Central memory CD8-positive, alpha-beta T cell (primary cell): ENCODE data around the gene FSIP1.

Source experiments
- ATAC-seq: fragments of 150-1000 bp; cut with Tn5 transposase; replicated peaks from 2 replicates; pipeline ENCODE4 v1.10.0; 2022; ENCODE audit warnings: mild to moderate bottlenecking, moderate FRiP score, moderate number of reproducible peaks; ENCODE audit not compliant: poor library complexity, severe bottlenecking; ENCODE audit errors: extremely low read depth
- DNase-seq, 2 donors: peaks; one replicate each; pipeline ENCODE4 v3.0.0; 2021; ENCODE audit warnings: low spot score in 2 of 2
- H3K27ac Mint-ChIP-seq: one replicate; pipeline ENCODE4 v1.8.0; 2022; ENCODE audit warnings: low read depth, mild to moderate bottlenecking, moderate library complexity, mixed read lengths
- H3K27me3 Mint-ChIP-seq: one replicate; pipeline ENCODE4 v1.8.0; 2022; ENCODE audit warnings: mixed read lengths
- H3K36me3 Mint-ChIP-seq: one replicate; pipeline ENCODE4 v1.8.0; 2022; ENCODE audit warnings: mild to moderate bottlenecking, moderate library complexity, mixed read lengths; ENCODE audit not compliant: insufficient read depth
- H3K4me1 Mint-ChIP-seq: one replicate; pipeline ENCODE4 v1.8.0; 2022; ENCODE audit warnings: mixed read lengths
- H3K4me3 Mint-ChIP-seq: one replicate; pipeline ENCODE4 v1.8.0; 2022; ENCODE audit warnings: mild to moderate bottlenecking, moderate library complexity, mixed read lengths
- H3K9me3 Mint-ChIP-seq: one replicate; pipeline ENCODE4 v1.8.0; 2022; ENCODE audit warnings: mixed read lengths

FSIP1 gene

DNA sequence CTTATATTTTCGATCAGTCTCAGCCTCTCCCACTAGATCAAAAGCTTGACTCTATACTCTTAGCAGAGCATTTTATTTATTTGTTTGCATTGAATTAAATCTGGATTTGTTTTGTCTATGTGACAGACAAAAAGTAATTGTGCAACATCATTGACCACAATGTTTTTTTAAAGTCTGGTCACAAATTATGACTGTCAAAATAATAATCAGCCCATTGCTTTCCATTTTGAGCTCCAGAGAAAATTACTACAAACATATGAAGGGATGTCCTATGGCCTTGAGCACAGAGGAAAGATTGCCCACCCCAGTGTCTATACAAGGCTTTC, 82.3 kb downstream of the FSIP1 start:
- Mint-ChIP-seq H3K9me3 (no peaks in the 10 kb centered on the region), H3K4me3 (no peak overlapping the region), H3K36me3 (no peaks in the 10 kb centered on the region), H3K4me1 (no peaks in the 10 kb centered on the region), H3K27ac (no peak overlapping the region), H3K27me3 (no peaks in the 10 kb centered on the region)
- ATAC-seq = no peak
- no peak for DNase-seq

DNA sequence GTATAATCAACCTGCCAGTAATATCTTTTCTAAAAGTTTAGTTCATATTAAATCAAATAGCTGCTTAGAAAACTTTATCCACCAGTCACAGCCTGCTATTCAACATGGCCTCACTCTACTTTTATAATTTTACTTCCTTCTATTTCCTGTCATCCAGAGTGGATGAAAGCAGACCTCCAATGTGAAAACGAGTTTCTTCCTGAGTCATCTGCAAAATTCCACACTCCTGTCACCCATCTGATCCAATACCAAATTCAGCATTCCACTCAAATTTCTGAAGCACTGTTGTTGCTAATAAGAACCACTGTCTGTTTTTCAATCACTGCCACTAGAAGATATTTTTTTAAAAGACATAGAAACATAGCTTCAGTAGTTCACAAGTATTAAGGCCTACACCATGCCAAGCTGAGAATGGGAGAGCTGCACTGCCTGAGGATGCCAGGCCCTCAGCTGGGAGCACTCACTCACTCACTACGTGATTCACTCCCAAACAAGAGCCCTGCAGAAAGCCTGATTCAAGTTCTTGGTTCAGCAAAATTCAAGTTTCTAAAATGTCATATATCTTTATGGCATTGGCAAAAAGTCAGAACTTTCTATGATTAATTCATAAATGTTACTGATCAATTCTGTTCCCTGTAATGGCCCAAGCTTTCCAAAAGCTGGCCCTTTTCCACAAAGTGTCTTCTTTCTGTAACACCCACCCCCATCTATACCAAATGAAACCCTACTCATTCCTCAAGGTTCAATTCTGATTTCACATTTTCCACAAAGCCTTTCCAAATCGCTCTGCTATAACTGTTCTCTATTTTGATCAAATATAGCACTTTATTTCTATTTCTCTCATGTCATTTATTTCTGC, 82.9 kb downstream of the FSIP1 start:
- Mint-ChIP-seq H3K27ac (peak overlapping the region; percentile 24), H3K4me1 (no peaks in the 10 kb centered on the region), H3K9me3 (no peaks in the 10 kb centered on the region), H3K36me3 (no peaks in the 10 kb centered on the region), H3K4me3 (no peak overlapping the region), H3K27me3 (no peaks in the 10 kb centered on the region)
- ATAC-seq (no peak), DNase-seq (no peak)

DNA sequence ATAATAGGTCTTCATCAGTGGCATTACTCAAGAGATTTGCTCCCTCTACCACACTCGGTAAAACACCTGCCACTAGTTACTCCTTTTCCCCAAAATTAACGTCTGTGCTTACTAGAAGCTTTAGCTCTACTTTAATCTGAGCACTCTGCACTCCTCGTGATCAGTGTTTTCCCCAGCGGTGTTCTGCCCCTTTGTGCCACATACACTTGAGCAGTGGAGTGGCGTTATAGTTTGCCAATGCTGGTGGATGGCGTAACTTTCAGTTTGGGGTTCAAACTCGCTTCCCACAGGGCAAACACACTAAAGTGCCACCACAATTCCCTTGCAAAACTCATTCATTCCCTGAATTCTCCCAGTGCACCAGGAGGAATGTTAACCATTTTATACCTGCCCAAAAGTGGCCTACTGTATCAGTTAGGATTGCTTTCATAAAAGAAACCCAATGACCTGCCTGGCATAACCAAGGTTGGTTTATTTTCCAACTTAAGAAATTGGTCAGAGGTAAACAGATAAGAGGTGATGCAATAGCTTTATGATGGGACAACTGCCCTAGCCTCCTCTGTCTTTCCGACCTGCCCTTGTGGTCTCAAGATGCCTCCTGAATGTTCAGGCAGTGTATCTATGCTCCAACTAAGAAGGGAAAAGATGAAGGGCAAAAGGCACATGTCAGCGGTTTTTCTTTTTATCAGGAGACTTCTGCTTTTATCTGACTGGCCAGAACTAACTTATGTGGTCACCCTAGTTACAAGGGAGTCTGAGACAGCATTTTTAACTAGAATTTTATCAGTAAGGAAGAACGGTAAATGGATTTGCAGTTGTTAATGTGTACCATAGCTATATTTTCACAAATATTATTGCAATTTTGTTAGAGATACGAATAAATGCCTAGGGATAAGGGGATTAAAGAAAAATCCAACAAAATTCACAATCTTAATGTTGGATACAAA, 83.9 kb downstream of the FSIP1 start:
- no peaks in the 10 kb centered on the region for H3K27me3 Mint-ChIP-seq
- H3K9me3 Mint-ChIP-seq = no peaks in the 10 kb centered on the region
- H3K4me3 Mint-ChIP-seq = no peak overlapping the region
- ATAC-seq (no peak), DNase-seq (no peak)
- H3K27ac Mint-ChIP-seq = no peak overlapping the region
- no peaks in the 10 kb centered on the region for H3K4me1 Mint-ChIP-seq
- no peaks in the 10 kb centered on the region for H3K36me3 Mint-ChIP-seq

DNA sequence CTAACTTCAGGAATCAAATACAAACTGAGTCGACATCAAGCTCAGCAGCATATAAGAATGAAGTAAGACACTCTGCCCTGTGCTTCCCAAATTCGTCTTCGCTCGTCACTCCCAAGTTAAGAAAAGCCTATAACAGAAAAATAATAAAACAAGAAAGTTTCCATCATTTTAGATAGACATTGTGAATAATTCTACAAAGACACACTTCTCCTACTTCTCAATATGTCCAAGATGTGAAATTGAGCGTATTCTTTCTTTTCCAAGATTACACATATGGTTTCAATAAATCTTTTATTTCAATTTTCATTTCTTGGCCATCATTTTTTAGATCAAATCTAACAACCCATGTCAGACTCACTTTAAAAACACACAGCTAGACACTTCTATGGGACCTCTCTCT, 85.1 kb downstream of the FSIP1 start:
- H3K27me3 Mint-ChIP-seq = peaks cover 9% of the 10 kb centered on the region

DNA sequence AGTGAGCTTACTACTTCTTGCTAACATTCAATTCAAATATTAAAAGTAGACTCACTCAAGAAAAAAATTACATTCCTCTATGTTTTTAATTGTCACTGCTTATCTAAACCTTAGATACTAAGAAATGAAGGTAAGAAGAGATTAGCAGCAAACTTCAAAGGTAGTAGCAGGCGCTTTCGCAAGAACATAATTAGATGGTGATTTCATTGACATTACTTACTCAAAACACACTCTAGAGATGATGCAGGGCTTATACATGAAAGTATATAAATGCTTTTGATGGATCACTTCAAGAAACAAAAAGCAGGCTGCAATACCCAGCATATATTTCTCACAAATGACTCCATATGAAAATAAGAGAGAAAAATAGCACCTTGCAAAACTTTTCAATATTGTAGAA, 86.8 kb downstream of the FSIP1 start:
- H3K36me3 Mint-ChIP-seq = no peaks in the 10 kb centered on the region
- H3K27me3 Mint-ChIP-seq = peaks cover 14% of the 10 kb centered on the region
- ATAC-seq (no peak), DNase-seq (no peak)
- H3K4me3 Mint-ChIP-seq = no peak overlapping the region
- H3K9me3 Mint-ChIP-seq = no peaks in the 10 kb centered on the region
- peaks cover 12% of the 10 kb centered on the region for H3K4me1 Mint-ChIP-seq
- H3K27ac Mint-ChIP-seq = no peak overlapping the region

More for the DNA sequence above, 85.1 kb downstream of the FSIP1 start:
- Mint-ChIP-seq H3K9me3 (no peaks in the 10 kb centered on the region), H3K36me3 (no peaks in the 10 kb centered on the region), H3K4me3 (no peak overlapping the region), H3K27ac (no peak overlapping the region), H3K4me1 (peaks cover 4% of the 10 kb centered on the region)
- no peak for ATAC-seq
- DNase-seq = no peak

DNA sequence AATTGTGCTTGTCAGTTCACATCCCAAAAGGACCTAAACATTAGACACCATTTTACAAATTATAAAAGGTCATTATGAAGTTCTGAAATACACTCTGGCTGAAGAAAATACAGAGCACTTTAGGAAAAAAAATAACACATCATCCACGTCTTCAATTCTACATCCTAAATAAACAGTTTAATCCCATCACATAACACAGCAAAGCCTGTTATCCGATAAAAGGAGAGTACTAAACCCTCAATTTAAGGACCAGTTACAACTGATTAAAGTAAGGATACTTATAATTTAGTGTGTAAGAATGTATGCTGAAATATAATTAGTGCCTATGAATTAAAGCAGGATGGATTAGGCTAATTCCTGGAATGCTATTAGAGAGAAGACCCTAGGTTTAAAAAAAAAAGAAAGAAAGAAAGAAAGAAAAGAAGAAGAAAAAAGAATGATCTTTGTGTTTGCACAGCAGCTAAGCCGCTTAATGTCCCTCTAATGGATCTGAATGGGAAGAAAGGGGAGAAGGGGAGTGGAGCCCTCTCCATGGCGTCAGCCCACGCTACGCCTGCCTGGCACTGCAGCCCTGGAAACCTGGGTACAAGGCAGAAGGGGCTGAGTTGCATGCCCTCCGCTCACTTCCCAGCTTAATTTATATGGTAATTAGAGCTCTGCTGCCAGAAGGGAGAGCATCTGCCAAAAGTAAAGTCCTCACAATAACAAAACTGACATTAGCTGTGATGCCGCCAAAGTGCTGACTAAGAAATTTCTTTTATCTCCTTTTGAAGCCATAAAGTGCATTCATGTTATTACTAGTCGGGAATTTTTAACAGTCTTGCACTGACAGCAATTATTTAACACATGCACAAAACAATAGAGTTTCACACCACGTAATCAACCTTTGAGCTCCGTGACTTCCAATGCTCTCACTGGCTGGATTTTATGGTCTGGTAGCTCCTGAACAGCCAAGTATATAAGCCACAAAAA, 90.0 kb downstream of the FSIP1 start:
- no peak for ATAC-seq
- DNase-seq = no peak
- Mint-ChIP-seq H3K27me3 (peaks cover 14% of the 10 kb centered on the region), H3K4me1 (peaks cover 13% of the 10 kb centered on the region), H3K36me3 (no peaks in the 10 kb centered on the region), H3K4me3 (no peak overlapping the region), H3K9me3 (no peaks in the 10 kb centered on the region), H3K27ac (no peak overlapping the region)

DNA sequence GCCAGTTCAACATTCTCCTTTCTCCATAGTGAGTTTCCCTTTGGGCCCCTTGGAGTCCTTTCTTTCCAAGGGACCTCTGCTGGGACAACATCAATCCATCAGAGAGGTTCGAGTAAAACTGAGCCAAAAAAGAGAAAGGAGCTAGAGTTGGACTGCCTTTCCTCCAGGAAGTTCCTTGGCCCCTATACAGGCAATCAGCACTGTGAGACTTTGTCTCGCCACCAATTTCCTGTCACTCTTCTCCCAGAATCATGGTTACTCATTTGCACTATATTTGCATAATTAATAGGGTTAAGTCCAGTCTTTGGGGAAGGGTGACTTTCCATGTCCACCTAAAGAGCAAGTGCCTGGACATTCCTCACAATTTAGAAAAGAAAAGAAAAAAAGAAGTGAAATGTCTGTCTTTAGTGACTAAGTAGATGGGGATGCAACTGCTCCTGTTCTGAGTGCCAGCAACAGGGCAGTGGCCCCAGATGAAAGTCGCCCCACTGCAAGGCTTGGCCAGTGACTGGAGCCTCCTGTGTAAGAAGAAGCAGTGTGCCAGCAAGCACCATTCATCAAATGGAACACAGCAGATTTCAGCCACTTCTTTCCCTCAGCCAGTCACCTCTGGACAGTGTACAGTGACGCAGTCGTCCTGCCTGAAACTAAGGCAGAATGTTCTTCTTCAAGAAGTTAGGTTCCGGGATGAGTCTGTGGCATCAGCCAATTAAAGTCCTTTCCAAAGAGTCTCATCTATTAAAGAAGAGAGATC, 91.6 kb downstream of the FSIP1 start:
- no peak overlapping the region for H3K4me3 Mint-ChIP-seq
- peaks cover 14% of the 10 kb centered on the region for H3K27me3 Mint-ChIP-seq
- ATAC-seq = no peak
- H3K4me1 Mint-ChIP-seq = peaks cover 13% of the 10 kb centered on the region
- no peak for DNase-seq
- H3K36me3 Mint-ChIP-seq = no peaks in the 10 kb centered on the region
- no peak overlapping the region for H3K27ac Mint-ChIP-seq
- no peaks in the 10 kb centered on the region for H3K9me3 Mint-ChIP-seq

DNA sequence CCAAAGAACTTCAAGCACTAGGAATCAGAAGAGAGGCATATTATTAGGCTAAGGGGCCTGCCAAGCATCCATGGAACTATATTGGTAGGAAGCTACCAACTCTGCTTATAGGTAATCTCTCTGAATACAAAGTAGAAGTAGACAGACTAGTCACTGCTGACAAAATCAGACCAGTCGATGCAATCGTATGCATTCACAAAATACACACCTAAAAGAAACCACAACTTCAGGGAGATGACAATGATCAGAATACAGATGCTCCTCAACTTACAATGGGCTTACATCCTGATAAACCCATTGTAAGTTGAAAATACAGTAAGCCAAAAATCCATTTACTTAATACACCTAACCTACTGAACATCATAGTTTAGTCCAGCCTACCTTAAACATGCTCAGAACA, 94.7 kb downstream of the FSIP1 start:
- no peak overlapping the region for H3K27ac Mint-ChIP-seq
- no peak overlapping the region for H3K4me3 Mint-ChIP-seq
- no peaks in the 10 kb centered on the region for H3K9me3 Mint-ChIP-seq
- peaks cover 9% of the 10 kb centered on the region for H3K27me3 Mint-ChIP-seq
- no peak for ATAC-seq
- H3K4me1 Mint-ChIP-seq = peaks cover 13% of the 10 kb centered on the region
- no peak for DNase-seq
- no peaks in the 10 kb centered on the region for H3K36me3 Mint-ChIP-seq

DNA sequence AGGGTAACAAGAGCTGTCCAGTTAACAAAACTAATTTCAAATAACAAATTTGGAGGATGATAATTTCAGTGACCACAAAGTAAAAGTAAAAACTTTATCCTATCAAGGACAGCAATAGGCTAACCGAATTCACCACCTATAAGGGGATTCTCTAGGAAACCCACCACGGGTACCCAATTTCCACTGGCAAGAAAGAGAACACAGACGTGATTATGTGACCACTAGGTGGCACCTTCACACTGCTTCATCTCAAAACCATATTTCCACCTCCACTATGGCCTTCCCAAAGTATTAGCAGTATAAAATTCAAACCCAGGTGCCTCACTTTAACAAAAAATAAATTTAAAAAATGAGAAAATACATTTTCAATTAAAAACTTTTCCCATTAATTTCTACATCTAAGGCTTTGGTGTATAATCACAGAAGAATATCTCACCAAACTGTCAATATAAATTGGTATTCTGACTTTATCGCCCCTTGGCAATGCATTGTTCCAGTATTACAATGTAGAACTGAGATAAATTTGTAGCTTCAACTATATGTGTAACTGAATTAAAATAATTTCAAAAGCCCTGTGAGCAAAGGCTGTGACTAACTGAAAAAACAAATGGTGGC, 96.5 kb downstream of the FSIP1 start:
- no peaks in the 10 kb centered on the region for H3K36me3 Mint-ChIP-seq
- H3K27me3 Mint-ChIP-seq = no peaks in the 10 kb centered on the region
- ATAC-seq (no peak), DNase-seq (no peak)
- no peaks in the 10 kb centered on the region for H3K9me3 Mint-ChIP-seq
- no peak overlapping the region for H3K27ac Mint-ChIP-seq
- H3K4me3 Mint-ChIP-seq = no peak overlapping the region
- H3K4me1 Mint-ChIP-seq = peaks cover 4% of the 10 kb centered on the region

DNA sequence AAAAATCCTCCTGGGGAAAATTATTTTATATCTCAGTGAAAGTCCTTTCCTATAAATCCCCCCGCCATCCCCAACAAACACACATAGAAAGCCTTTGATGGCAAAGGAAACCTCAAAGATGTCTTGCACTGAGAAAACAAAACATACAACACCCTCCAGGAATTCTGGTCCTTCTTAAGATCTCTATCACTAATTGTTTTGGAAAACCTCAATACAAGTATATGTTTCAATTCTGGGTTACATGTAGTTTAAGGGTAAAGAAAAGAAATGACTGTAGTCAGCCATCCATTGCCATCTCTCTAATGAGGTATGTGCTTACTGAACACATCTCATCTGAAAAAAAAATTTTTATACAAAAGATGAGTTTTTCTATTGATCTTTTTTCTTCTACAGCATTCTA, 97.3 kb downstream of the FSIP1 start:
- ATAC-seq = no peak
- Mint-ChIP-seq H3K4me1 (no peaks in the 10 kb centered on the region), H3K27ac (no peak overlapping the region), H3K9me3 (no peaks in the 10 kb centered on the region), H3K4me3 (no peak overlapping the region), H3K27me3 (no peaks in the 10 kb centered on the region), H3K36me3 (no peaks in the 10 kb centered on the region)
- DNase-seq = no peak

DNA sequence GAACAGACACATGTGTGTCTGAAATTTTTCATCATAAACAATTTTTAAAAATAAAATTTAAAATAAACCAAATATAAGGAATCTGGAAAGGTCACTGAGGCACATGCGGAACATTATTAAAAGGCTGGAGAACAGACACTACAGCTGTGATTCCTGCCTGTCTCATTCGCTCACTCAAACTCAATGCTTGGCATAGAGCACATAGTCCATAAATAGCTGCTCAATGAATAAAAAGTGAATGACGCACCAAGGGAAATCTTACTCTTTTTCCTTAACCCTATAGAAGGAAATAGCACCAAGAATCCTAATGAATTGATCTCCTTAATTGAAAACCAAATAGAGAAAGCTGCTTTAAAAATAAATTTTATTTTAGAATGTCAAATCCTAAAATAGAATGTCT, 98.4 kb downstream of the FSIP1 start:
- Mint-ChIP-seq H3K4me1 (no peaks in the 10 kb centered on the region), H3K4me3 (no peak overlapping the region), H3K27me3 (no peaks in the 10 kb centered on the region), H3K27ac (no peak overlapping the region), H3K36me3 (no peaks in the 10 kb centered on the region), H3K9me3 (no peaks in the 10 kb centered on the region)
- ATAC-seq = no peak
- no peak for DNase-seq
